ENCODE measurements around the gene OR2T8. TPM values are rescaled to one million over a fixed set of nuclear protein-coding genes. Genes with fewer than 3 reads are reported as not detected.

OR2T8 gene
- total RNA-seq, 1 experiment from 2014 or later: not detected

DNA sequence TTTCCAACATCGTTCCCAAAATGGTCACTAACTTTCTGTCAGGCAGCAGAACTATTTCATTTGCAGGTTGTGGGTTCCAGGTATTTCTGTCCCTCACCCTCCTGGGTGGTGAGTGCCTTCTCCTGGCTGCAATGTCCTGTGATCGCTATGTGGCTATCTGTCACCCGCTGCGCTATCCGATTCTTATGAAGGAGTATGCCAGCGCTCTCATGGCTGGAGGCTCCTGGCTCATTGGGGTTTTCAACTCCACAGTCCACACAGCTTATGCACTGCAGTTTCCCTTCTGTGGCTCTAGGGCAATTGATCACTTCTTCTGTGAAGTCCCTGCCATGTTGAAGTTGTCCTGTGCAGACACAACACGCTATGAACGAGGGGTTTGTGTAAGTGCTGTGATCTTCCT, 13.9 kb downstream of the OR2T8 start:
- no peaks in the 10 kb centered on the region for H3K79me2 ChIP-seq (ENCODE audit: insufficient read depth, low read length)
- POLR2A ChIA-PET: no interaction called here

DNA sequence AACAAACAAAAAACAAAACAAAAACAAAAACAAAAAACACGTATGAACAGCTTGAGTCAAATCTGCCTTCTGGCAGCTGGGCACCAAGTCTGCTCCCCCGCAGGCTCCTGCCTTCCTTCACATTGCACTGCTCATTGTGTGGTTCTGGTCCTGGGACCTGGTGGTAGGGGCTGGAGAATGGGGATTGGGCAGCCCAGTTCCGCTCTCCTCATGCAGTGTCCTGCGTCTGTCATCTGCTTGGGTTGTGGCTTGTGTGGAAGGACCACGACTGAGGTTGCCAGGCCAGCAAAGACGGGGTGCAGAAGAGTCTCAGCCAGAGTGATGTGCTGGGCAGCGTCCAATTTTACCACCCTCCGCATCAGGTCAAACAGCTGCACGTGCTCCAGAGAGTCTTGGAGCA, 15.7 kb downstream of the OR2T8 start:
- no peaks in the 10 kb centered on the region for H4K20me1 ChIP-seq (ENCODE audit: insufficient read depth)
- BruUV-seq (replicated peaks): no TSS peak
- H3K4me3 ChIP-seq (replicated peaks in 1 of 2; ENCODE audit: low read depth in 1 of 2, low read length in 2 of 2): no peak overlapping the region
- H3K9me2 ChIP-seq (ENCODE audit: insufficient read depth): no peaks in the 10 kb centered on the region
- ATAC-seq (no peak), DNase-seq (ENCODE audit: low read depth, low spot score) (no peak)
- intact Hi-C loops (cut with micrococcal nuclease): no loop called here
- no peaks in the 10 kb centered on the region for H3K36me3 ChIP-seq (ENCODE audit: control insufficient read depth in 1 of 2, insufficient read depth in 2 of 2, low read length in 2 of 2)
- H3K79me2 ChIP-seq (ENCODE audit: insufficient read depth, low read length): no peaks in the 10 kb centered on the region
- H3K27me3 ChIP-seq (ENCODE audit: insufficient read depth, low read length): no peaks in the 10 kb centered on the region
- POLR2A ChIA-PET: no interaction called here
- no peaks in the 10 kb centered on the region for H3K4me1 ChIP-seq (ENCODE audit: control insufficient read depth in 1 of 2, insufficient read depth in 2 of 2, low read length in 2 of 2)
- no peak overlapping the region for H2AFZ ChIP-seq (ENCODE audit: low read depth, low read length, poor library complexity, severe bottlenecking)
- RAD21 ChIA-PET (ENCODE audit: low non-redundant PET in 1 of 2, low total read pairs in 2 of 2, uncharacterized antibody in 2 of 2, unreplicated experiment in 2 of 2): no interaction called here
- no peak overlapping the region for H3K4me2 ChIP-seq (ENCODE audit: low read length)
- CTCF ChIA-PET: no interaction called here
- peaks cover 0 to 5% of the 10 kb centered on the region in 2 experiments; a peak in 1 of 4 replicates for H3K9me3 ChIP-seq (ENCODE audit: control insufficient read depth in 1 of 2, insufficient read depth in 1 of 2, low read depth in 1 of 2, low read length in 2 of 2)
- H3K9ac ChIP-seq (ENCODE audit: low read length): no peak overlapping the region
- H3K27ac ChIP-seq (ENCODE audit: low read depth, low read length): no peak overlapping the region
- TF ChIP-seq TCF7L2 (IDR thresholded peaks at IDR 0.05; ENCODE audit: borderline replicate concordance, extremely low read depth, insufficient read depth, insufficient read length) (no peak), YY1 (IDR thresholded peaks at IDR 0.05; ENCODE audit: extremely low read depth, insufficient replicate concordance, low read depth, low read length) (no peak), EZH2 (IDR thresholded peaks at IDR 0.05) (no peak), JUND (IDR thresholded peaks at IDR 0.05) (no peak)
- TF ChIP-seq, protein P1, sequence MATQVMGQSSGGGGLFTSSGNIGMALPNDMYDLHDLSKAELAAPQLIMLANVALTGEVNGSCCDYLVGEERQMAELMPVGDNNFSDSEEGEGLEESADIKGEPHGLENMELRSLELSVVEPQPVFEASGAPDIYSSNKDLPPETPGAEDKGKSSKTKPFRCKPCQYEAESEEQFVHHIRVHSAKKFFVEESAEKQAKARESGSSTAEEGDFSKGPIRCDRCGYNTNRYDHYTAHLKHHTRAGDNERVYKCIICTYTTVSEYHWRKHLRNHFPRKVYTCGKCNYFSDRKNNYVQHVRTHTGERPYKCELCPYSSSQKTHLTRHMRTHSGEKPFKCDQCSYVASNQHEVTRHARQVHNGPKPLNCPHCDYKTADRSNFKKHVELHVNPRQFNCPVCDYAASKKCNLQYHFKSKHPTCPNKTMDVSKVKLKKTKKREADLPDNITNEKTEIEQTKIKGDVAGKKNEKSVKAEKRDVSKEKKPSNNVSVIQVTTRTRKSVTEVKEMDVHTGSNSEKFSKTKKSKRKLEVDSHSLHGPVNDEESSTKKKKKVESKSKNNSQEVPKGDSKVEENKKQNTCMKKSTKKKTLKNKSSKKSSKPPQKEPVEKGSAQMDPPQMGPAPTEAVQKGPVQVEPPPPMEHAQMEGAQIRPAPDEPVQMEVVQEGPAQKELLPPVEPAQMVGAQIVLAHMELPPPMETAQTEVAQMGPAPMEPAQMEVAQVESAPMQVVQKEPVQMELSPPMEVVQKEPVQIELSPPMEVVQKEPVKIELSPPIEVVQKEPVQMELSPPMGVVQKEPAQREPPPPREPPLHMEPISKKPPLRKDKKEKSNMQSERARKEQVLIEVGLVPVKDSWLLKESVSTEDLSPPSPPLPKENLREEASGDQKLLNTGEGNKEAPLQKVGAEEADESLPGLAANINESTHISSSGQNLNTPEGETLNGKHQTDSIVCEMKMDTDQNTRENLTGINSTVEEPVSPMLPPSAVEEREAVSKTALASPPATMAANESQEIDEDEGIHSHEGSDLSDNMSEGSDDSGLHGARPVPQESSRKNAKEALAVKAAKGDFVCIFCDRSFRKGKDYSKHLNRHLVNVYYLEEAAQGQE (IDR thresholded peaks at IDR 0.05; ENCODE audit: low read depth): no peak
- TF ChIP-seq, protein P2, sequence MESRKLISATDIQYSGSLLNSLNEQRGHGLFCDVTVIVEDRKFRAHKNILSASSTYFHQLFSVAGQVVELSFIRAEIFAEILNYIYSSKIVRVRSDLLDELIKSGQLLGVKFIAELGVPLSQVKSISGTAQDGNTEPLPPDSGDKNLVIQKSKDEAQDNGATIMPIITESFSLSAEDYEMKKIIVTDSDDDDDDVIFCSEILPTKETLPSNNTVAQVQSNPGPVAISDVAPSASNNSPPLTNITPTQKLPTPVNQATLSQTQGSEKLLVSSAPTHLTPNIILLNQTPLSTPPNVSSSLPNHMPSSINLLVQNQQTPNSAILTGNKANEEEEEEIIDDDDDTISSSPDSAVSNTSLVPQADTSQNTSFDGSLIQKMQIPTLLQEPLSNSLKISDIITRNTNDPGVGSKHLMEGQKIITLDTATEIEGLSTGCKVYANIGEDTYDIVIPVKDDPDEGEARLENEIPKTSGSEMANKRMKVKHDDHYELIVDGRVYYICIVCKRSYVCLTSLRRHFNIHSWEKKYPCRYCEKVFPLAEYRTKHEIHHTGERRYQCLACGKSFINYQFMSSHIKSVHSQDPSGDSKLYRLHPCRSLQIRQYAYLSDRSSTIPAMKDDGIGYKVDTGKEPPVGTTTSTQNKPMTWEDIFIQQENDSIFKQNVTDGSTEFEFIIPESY (IDR thresholded peaks at IDR 0.05; ENCODE audit: extremely low read depth, insufficient replicate concordance, low read length): no peak

More for the DNA sequence above, 13.9 kb downstream of the OR2T8 start:
- DNase-seq (ENCODE audit: low read depth, low spot score) (no peak), ATAC-seq (no peak)
- BruUV-seq (replicated peaks): no TSS peak
- H2AFZ ChIP-seq (ENCODE audit: low read depth, low read length, poor library complexity, severe bottlenecking): no peak overlapping the region
- no peak overlapping the region for H3K9ac ChIP-seq (ENCODE audit: low read length)
- H3K4me1 ChIP-seq (ENCODE audit: control insufficient read depth in 1 of 2, insufficient read depth in 2 of 2, low read length in 2 of 2): no peaks in the 10 kb centered on the region
- RAD21 ChIA-PET (ENCODE audit: low non-redundant PET in 1 of 2, low total read pairs in 2 of 2, uncharacterized antibody in 2 of 2, unreplicated experiment in 2 of 2): no interaction called here
- CTCF ChIA-PET: no interaction called here
- no peaks in the 10 kb centered on the region for H4K20me1 ChIP-seq (ENCODE audit: insufficient read depth)
- no peak overlapping the region for H3K4me2 ChIP-seq (ENCODE audit: low read length)
- TF ChIP-seq, protein P3, sequence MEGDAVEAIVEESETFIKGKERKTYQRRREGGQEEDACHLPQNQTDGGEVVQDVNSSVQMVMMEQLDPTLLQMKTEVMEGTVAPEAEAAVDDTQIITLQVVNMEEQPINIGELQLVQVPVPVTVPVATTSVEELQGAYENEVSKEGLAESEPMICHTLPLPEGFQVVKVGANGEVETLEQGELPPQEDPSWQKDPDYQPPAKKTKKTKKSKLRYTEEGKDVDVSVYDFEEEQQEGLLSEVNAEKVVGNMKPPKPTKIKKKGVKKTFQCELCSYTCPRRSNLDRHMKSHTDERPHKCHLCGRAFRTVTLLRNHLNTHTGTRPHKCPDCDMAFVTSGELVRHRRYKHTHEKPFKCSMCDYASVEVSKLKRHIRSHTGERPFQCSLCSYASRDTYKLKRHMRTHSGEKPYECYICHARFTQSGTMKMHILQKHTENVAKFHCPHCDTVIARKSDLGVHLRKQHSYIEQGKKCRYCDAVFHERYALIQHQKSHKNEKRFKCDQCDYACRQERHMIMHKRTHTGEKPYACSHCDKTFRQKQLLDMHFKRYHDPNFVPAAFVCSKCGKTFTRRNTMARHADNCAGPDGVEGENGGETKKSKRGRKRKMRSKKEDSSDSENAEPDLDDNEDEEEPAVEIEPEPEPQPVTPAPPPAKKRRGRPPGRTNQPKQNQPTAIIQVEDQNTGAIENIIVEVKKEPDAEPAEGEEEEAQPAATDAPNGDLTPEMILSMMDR (IDR thresholded peaks at IDR 0.05 in 2 of 3, conservative IDR thresholded peaks at IDR 0.05 in 1 of 3; ENCODE audit: borderline replicate concordance in 1 of 3, insufficient read depth in 1 of 3, low read depth in 2 of 3, low read length in 2 of 3): no peak
- TF ChIP-seq ATF3 (IDR thresholded peaks at IDR 0.05) (no peak), CBX3 (IDR thresholded peaks at IDR 0.05; ENCODE audit: low read depth) (no peak), EGR1 (IDR thresholded peaks at IDR 0.05; ENCODE audit: low read depth) (no peak), RAD21 (IDR thresholded peaks at IDR 0.05; ENCODE audit: low read depth) (no peak)
- H3K27me3 ChIP-seq (ENCODE audit: insufficient read depth, low read length): no peaks in the 10 kb centered on the region
- H3K4me3 ChIP-seq (replicated peaks in 1 of 2; ENCODE audit: low read depth in 1 of 2, low read length in 2 of 2): no peak overlapping the region
- H3K9me2 ChIP-seq (ENCODE audit: insufficient read depth): no peaks in the 10 kb centered on the region
- H3K27ac ChIP-seq (ENCODE audit: low read depth, low read length): no peak overlapping the region
- intact Hi-C loops (cut with micrococcal nuclease): no loop called here
- H3K36me3 ChIP-seq (ENCODE audit: control insufficient read depth in 1 of 2, insufficient read depth in 2 of 2, low read length in 2 of 2): no peaks in the 10 kb centered on the region
- peaks cover 0 to 5% of the 10 kb centered on the region in 2 experiments; a peak in 1 of 4 replicates for H3K9me3 ChIP-seq (ENCODE audit: control insufficient read depth in 1 of 2, insufficient read depth in 1 of 2, low read depth in 1 of 2, low read length in 2 of 2)
